Testis (tissue), 2 donors: Measurements from ENCODE around the gene RMND1.
"Not testable (repeated sequence)": the region's sequence is repeated elsewhere in the genome, so short reads cannot be mapped to it uniquely, and the experiment has no call there.

Experiments
- POLR2A ChIP-seq: fragments of 450-650 bp; IDR thresholded peaks from one replicate; pipeline ENCODE4 v1.6.1; 2017; ENCODE audit warnings: antibody characterized with exemption, mild to moderate bottlenecking, moderate library complexity
- TF ChIP-seq, protein P1 (sequence below), 3 experiments: fragments of 450-650 bp in 2 of 3; fragments of 200-600 bp in 1 of 3; sonication (generic) in 1 of 3; IDR thresholded peaks; one replicate each; pipeline ENCODE4 v1.5.1; 2016 to 2019; ENCODE audit warnings: antibody characterized with exemption in 3 of 3, mild to moderate bottlenecking in 2 of 3, moderate library complexity in 1 of 3

DNA sequence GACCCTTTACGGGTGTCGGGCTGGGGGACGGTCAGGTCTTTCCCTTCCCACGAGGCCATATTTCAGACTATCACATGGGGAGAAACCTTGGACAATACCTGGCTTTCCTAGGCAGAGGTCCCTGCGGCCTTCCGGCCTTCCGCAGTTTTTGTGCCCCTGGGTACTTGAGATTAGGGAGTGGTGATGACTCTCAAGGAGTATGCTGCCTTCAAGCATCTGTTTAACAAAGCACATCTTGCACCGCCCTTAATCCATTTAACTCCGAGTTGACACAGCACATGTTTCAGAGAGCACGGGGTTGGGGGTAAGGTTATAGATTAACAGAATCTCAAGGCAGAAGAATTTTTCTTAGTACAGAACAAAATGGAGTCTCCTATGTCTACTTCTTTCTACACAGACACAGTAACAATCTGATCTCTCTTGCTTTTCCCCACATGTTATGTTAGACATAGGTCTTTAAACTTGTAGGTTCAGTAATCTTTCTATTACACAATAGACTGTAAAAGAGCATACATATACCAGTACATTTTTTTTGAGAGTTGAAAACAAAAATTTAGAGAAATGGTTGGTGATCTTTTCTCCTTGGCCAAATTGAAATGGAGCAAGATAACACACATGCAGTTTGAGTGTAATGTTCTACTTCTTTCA is 3.9 kb upstream of the RMND1 start:
- TF ChIP-seq, protein P1, sequence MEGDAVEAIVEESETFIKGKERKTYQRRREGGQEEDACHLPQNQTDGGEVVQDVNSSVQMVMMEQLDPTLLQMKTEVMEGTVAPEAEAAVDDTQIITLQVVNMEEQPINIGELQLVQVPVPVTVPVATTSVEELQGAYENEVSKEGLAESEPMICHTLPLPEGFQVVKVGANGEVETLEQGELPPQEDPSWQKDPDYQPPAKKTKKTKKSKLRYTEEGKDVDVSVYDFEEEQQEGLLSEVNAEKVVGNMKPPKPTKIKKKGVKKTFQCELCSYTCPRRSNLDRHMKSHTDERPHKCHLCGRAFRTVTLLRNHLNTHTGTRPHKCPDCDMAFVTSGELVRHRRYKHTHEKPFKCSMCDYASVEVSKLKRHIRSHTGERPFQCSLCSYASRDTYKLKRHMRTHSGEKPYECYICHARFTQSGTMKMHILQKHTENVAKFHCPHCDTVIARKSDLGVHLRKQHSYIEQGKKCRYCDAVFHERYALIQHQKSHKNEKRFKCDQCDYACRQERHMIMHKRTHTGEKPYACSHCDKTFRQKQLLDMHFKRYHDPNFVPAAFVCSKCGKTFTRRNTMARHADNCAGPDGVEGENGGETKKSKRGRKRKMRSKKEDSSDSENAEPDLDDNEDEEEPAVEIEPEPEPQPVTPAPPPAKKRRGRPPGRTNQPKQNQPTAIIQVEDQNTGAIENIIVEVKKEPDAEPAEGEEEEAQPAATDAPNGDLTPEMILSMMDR (IDR thresholded peaks at IDR 0.05), result not testable (repeated sequence)
- TF ChIP-seq POLR2A, result not testable (repeated sequence)
